Pulmonary artery endothelial cell (primary cell): ENCODE data around the gene TIGD2. TPM values are rescaled to one million over a fixed set of nuclear protein-coding genes. Genes with fewer than 3 reads are reported as not detected.

ENCODE experiments used
- DNase-seq: peaks from one replicate; pipeline ENCODE4 v3.0.0-alpha.2; 2011; ENCODE audit warnings: low read depth, low spot score
- total RNA-seq: library from RNA; depleted of rRNA; stranded (reverse); fragments of >200 nt; gene quantifications from 2 replicates; pipeline ENCODE4 v1.2.3, GENCODE V29; 2014

TIGD2 gene
- total RNA-seq, 1 donor from 2014 or later: 3.1 TPM

GRCh38 chr4:89161841-89162240 lies 50.5 kb downstream of the TIGD2 start:
- DNase-seq: no peak

GRCh38 chr4:89162496-89162895 lies 51.2 kb downstream of the TIGD2 start:
- DNase-seq: no peak

GRCh38 chr4:89162987-89163386 lies 51.7 kb downstream of the TIGD2 start:
- DNase-seq: no peak

DNA sequence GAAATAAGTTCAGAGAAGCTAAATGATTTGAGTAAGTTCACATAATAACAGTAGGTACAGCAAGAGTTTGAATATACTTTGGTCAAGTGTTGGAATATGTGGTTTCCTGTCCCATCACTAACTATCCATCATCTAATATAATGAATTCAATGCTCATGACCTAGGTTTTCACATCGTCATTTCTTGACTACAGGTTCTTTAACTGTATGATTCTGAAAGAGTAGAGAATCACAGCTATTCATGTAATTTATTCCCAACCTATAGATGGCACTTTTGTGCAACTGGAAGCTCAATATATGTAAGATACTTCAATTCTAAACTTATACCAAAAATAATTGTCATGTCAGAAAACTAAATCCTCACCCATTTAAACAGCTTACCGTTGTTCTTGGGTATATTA lies 53.1 kb downstream of the TIGD2 start:
- DNase-seq: no peak

Other genes with a start within 250 kb of the TIGD2 start
- 4.0 and 10.7 TPM in 2 replicates for gene FAM13A, start 54.3 kb upstream of the TIGD2 start, total RNA-seq
- gene GPRIN3, start 196.3 kb downstream of the TIGD2 start, total RNA-seq: 0.11 and 1.2 TPM in 2 replicates